ENCODE measurements around the gene CDC40. TPM values are rescaled to one million over a fixed set of nuclear protein-coding genes. Genes with fewer than 3 reads are reported as not detected.
"Not testable (repeated sequence)": the region's sequence is repeated elsewhere in the genome, so short reads cannot be mapped to it uniquely, and the experiment has no call there.

Gene CDC40
- total RNA-seq, 1 donor: 27.5 TPM

GRCh38 chr6:110239526-110240274 lies 59.5 kb downstream of the CDC40 start:
- Histone ChIP-seq H4K20me1 (ENCODE audit: insufficient read depth, low read length) (no peaks in the 10 kb centered on the region), H3K27me3 (ENCODE audit: insufficient read depth, low read length) (no peaks in the 10 kb centered on the region), H3K79me2 (ENCODE audit: insufficient read depth, low read length) (no peaks in the 10 kb centered on the region), H3K9me3 (ENCODE audit: low read depth, low read length) (no peaks in the 10 kb centered on the region), H2AFZ (ENCODE audit: low read length) (no peak overlapping the region), H3K36me3 (ENCODE audit: insufficient read depth, low read length) (no peaks in the 10 kb centered on the region), H3K4me2 (ENCODE audit: insufficient read depth, low read length) (no peak overlapping the region), H3K27ac (ENCODE audit: low read depth, low read length) (no peak overlapping the region), H3K4me3 (ENCODE audit: insufficient read depth, low read length) (no peak overlapping the region), H3K4me1 (ENCODE audit: insufficient read depth, low read length) (no peaks in the 10 kb centered on the region)
- DNase-seq (ENCODE audit: insufficient read length, low spot score, missing footprints): no peak
- TF ChIP-seq CTCF (IDR thresholded peaks at IDR 0.05; ENCODE audit: extremely low read depth, low read depth, low read length): no peak

GRCh38 chr6:110244621-110245020 lies 64.4 kb downstream of the CDC40 start:
- H3K4me3 ChIP-seq (ENCODE audit: insufficient read depth, low read length); H4K20me1 ChIP-seq (ENCODE audit: insufficient read depth, low read length); H3K4me1 ChIP-seq (ENCODE audit: insufficient read depth, low read length); H2AFZ ChIP-seq (ENCODE audit: low read length); H3K9me3 ChIP-seq (ENCODE audit: low read depth, low read length); DNase-seq (ENCODE audit: insufficient read length, low spot score, missing footprints); H3K4me2 ChIP-seq (ENCODE audit: insufficient read depth, low read length); H3K27ac ChIP-seq (ENCODE audit: low read depth, low read length); H3K27me3 ChIP-seq (ENCODE audit: insufficient read depth, low read length); H3K36me3 ChIP-seq (ENCODE audit: insufficient read depth, low read length); H3K79me2 ChIP-seq (ENCODE audit: insufficient read depth, low read length): not testable (repeated sequence)

GRCh38 chr6:110246378-110246777 lies 66.2 kb downstream of the CDC40 start:
- no peaks in the 10 kb centered on the region for H3K36me3 ChIP-seq (ENCODE audit: insufficient read depth, low read length)
- H3K27ac ChIP-seq (ENCODE audit: low read depth, low read length): no peak overlapping the region
- H3K4me3 ChIP-seq (ENCODE audit: insufficient read depth, low read length): no peak overlapping the region
- no peak for DNase-seq (ENCODE audit: insufficient read length, low spot score, missing footprints)
- no peaks in the 10 kb centered on the region for H3K9me3 ChIP-seq (ENCODE audit: low read depth, low read length)
- no peaks in the 10 kb centered on the region for H4K20me1 ChIP-seq (ENCODE audit: insufficient read depth, low read length)
- no peaks in the 10 kb centered on the region for H3K27me3 ChIP-seq (ENCODE audit: insufficient read depth, low read length)
- TF ChIP-seq CTCF (IDR thresholded peaks at IDR 0.05; ENCODE audit: extremely low read depth, low read depth, low read length): no peak
- H3K4me2 ChIP-seq (ENCODE audit: insufficient read depth, low read length): no peak overlapping the region
- no peaks in the 10 kb centered on the region for H3K4me1 ChIP-seq (ENCODE audit: insufficient read depth, low read length)
- H2AFZ ChIP-seq (ENCODE audit: low read length): no peak overlapping the region
- H3K79me2 ChIP-seq (ENCODE audit: insufficient read depth, low read length): no peaks in the 10 kb centered on the region

GRCh38 chr6:110246900-110247546 lies 66.8 kb downstream of the CDC40 start:
- no peaks in the 10 kb centered on the region for H4K20me1 ChIP-seq (ENCODE audit: insufficient read depth, low read length)
- H3K4me2 ChIP-seq (ENCODE audit: insufficient read depth, low read length): no peak overlapping the region
- H2AFZ ChIP-seq (ENCODE audit: low read length): no peak overlapping the region
- no peak overlapping the region for H3K27ac ChIP-seq (ENCODE audit: low read depth, low read length)
- no peaks in the 10 kb centered on the region for H3K36me3 ChIP-seq (ENCODE audit: insufficient read depth, low read length)
- TF ChIP-seq CTCF (IDR thresholded peaks at IDR 0.05; ENCODE audit: extremely low read depth, low read depth, low read length): no peak
- no peaks in the 10 kb centered on the region for H3K27me3 ChIP-seq (ENCODE audit: insufficient read depth, low read length)
- no peaks in the 10 kb centered on the region for H3K4me1 ChIP-seq (ENCODE audit: insufficient read depth, low read length)
- no peaks in the 10 kb centered on the region for H3K9me3 ChIP-seq (ENCODE audit: low read depth, low read length)
- DNase-seq (ENCODE audit: insufficient read length, low spot score, missing footprints): no peak
- H3K4me3 ChIP-seq (ENCODE audit: insufficient read depth, low read length): no peak overlapping the region
- H3K79me2 ChIP-seq (ENCODE audit: insufficient read depth, low read length): no peaks in the 10 kb centered on the region
